HepG2 (cell line): ENCODE measurements around the gene ANKZF1. TPM values are rescaled to one million over a fixed set of nuclear protein-coding genes. Genes with fewer than 3 reads are reported as not detected.

ENCODE experiments used
- ATAC-seq: fragments of 200-7000 bp; cut with Tn5 transposase; 3 replicates; pipeline ENCODE4 v1.9.1; 2020; ENCODE audit warnings: mild to moderate bottlenecking, moderate library complexity
- BruUV-seq: library from RNA; stranded (reverse); fragments of 400-500 nt; replicated peaks from 2 replicates; lab custom pipeline; 2021; lab: Mats Ljungman, UMichigan
- CTCF ChIA-PET: fragments of 300-600 bp; formaldehyde crosslinking; extraction: SDS; loops from one replicate; lab custom pipeline; 2021; ENCODE audit warnings: low total read pairs, inconsistent platforms, low intra/inter-chr PET ratio; lab: Yijun Ruan, JAX
- POLR2A ChIA-PET: fragments of 350-600 bp; sonication (Branson Sonifier 250); formaldehyde crosslinking; loops from one replicate; lab custom pipeline; 2020; ENCODE audit warnings: antibody characterized with exemption, inconsistent platforms; lab: Yijun Ruan, JAX
- DNase-seq: peaks from one replicate; pipeline ENCODE4 v3.0.0-alpha.2; 2015; ENCODE audit warnings: low spot score
- FAIRE-seq: peaks from 3 replicates; lab custom pipeline; 2011; peaks lifted over from hg19 to GRCh38; lab: Jason Lieb, UNC
- H2AFZ ChIP-seq: one replicate; pipeline ENCODE4 v1.6.1; 2011; ENCODE audit warnings: low read length, inconsistent platforms
- H3K27ac ChIP-seq: fragments of 300-600 bp; 3 replicates; pipeline ENCODE4 v1.8.0; 2011; ENCODE audit warnings: mixed run types, mild to moderate bottlenecking, mixed read lengths, low read length, inconsistent platforms; ENCODE audit not compliant: insufficient read depth; ENCODE audit errors: extremely low read length
- H3K27me3 ChIP-seq, 2 experiments: fragments of 200-600 bp in 1 of 2; 2 replicates in 1 of 2; 3 replicates in 1 of 2; pipeline versions ENCODE4 v1.6.0 to v1.8.0; 2011; ENCODE audit warnings: low read length in 2 of 2, mild to moderate bottlenecking in 2 of 2, moderate library complexity in 2 of 2, inconsistent platforms in 1 of 2; ENCODE audit not compliant: insufficient read depth in 2 of 2, control insufficient read depth in 1 of 2
- H3K36me3 ChIP-seq, 2 experiments: fragments of 200-600 bp in 1 of 2; replicated peaks in 1 of 2; 2 replicates in 1 of 2; 3 replicates in 1 of 2; pipeline versions ENCODE4 v1.5.1 to v1.8.0; 2011; ENCODE audit warnings: low read length in 2 of 2, inconsistent platforms in 1 of 2; ENCODE audit not compliant: insufficient read depth in 2 of 2, control insufficient read depth in 1 of 2
- H3K4me1 ChIP-seq: 2 replicates; pipeline ENCODE4 v1.5.1; 2012; ENCODE audit warnings: low read length, inconsistent platforms; ENCODE audit not compliant: insufficient read depth
- H3K4me2 ChIP-seq: 2 replicates; pipeline ENCODE4 v1.6.0; 2011; ENCODE audit warnings: low read depth, low read length, inconsistent platforms
- H3K4me3 ChIP-seq, 3 experiments: fragments of 200-600 bp in 1 of 3; sonication (generic), shearing (Covaris generic) in 1 of 3; replicated peaks in 1 of 3; 2 replicates each; pipeline ENCODE4 v1.5.1; 2011 to 2016; ENCODE audit warnings: low read length in 3 of 3, inconsistent platforms in 2 of 3, low read depth in 2 of 3, mild to moderate bottlenecking in 2 of 3, control low read depth in 1 of 3, mixed read lengths in 1 of 3; ENCODE audit not compliant: insufficient read depth in 1 of 3
- H3K79me2 ChIP-seq: one replicate; pipeline ENCODE4 v1.6.1; 2011; ENCODE audit warnings: low read length, inconsistent platforms; ENCODE audit not compliant: insufficient read depth
- H3K9ac ChIP-seq: 2 replicates; pipeline ENCODE4 v1.6.0; 2011; ENCODE audit warnings: mild to moderate bottlenecking, low read depth, low read length, inconsistent platforms; ENCODE audit not compliant: insufficient read depth
- H3K9me3 ChIP-seq: 2 replicates; pipeline ENCODE4 v1.5.1; 2012; ENCODE audit warnings: mild to moderate bottlenecking, low read length
- H4K20me1 ChIP-seq: 2 replicates; pipeline ENCODE4 v1.6.0; 2011; ENCODE audit warnings: inconsistent platforms, mild to moderate bottlenecking, low read length, moderate library complexity; ENCODE audit not compliant: insufficient read depth
- AGO2 ChIP-seq: fragments of 200-400 bp; formaldehyde crosslinking; optimal IDR thresholded peaks from 2 replicates; pipeline ENCODE3; 2017; ENCODE audit warnings: mild to moderate bottlenecking, low read depth, low read length, moderate library complexity
- FOXO1 ChIP-seq: sonication (generic); formaldehyde crosslinking; IDR thresholded peaks from 2 replicates; pipeline ENCODE4 v1.4.0; 2020; ENCODE audit warnings: missing genetic modification reagents
- MIER2 ChIP-seq: IDR thresholded peaks from 2 replicates; pipeline ENCODE4 v1.6.1; 2016; ENCODE audit warnings: missing biosample characterization, missing genetic modification reagents
- POLR2A ChIP-seq, 2 experiments: IDR thresholded peaks; 2 replicates each; pipeline ENCODE4 v1.6.1; 2011; ENCODE audit warnings: low read depth in 2 of 2, low read length in 2 of 2, mild to moderate bottlenecking in 1 of 2, moderate library complexity in 1 of 2; ENCODE audit not compliant: insufficient read depth in 1 of 2
- SALL1 ChIP-seq: sonication (generic); formaldehyde crosslinking; IDR thresholded peaks from 2 replicates; pipeline ENCODE4 v1.8.0; 2022; ENCODE audit warnings: mild to moderate bottlenecking, missing genetic modification reagents
- ZMAT3 ChIP-seq: sonication (generic); formaldehyde crosslinking; conservative IDR thresholded peaks from 2 replicates; pipeline ENCODE4 v1.7.0; 2021; ENCODE audit warnings: missing genetic modification reagents
- ZNF280D ChIP-seq: sonication (generic); formaldehyde crosslinking; IDR thresholded peaks from 2 replicates; pipeline ENCODE4 v1.5.1; 2020; ENCODE audit warnings: mild to moderate bottlenecking, missing genetic modification reagents
- ZNF337 ChIP-seq: sonication (generic); formaldehyde crosslinking; IDR thresholded peaks from 2 replicates; pipeline ENCODE4 v1.5.1; 2020; ENCODE audit warnings: missing genetic modification reagents, low read depth, mild to moderate bottlenecking, borderline replicate concordance
- ZNF839 ChIP-seq: sonication (generic); formaldehyde crosslinking; IDR thresholded peaks from 2 replicates; pipeline ENCODE4 v1.4.0; 2020; ENCODE audit warnings: missing genetic modification reagents, mild to moderate bottlenecking, borderline replicate concordance
- WGBS: methylation state at CpG from one replicate; pipeline ENCODE4 v1.1.6; 2017; ENCODE audit warnings: low lambda C conversion rate; 5-methylcytosine and 5-hydroxymethylcytosine counted together
- in situ Hi-C: cut with HindIII; loops from 2 replicates; pipeline ENCODE4 v1.10.0; 2017; ENCODE audit warnings: low pct_unique_long_range_greater_than_20kb; ENCODE audit not compliant: extremely low pct_ligation_motif_present
- intact Hi-C: fragments of 100-400 bp; cut with micrococcal nuclease; formaldehyde crosslinking; loops from one replicate; pipeline ENCODE4 v1.10.0; 2022; ENCODE audit not compliant: unreplicated experiment
- polyA plus RNA-seq, 8 experiments: library from polyadenylated mRNA; depleted of rRNA in 3 of 8; stranded (reverse) in 7 of 8; unstranded in 1 of 8; fragments of >200 nt; fragmentation: Illumina TruSeq in 4 of 8; extraction: Trizol in 4 of 8; gene quantifications; 2 replicates each; pipeline versions ENCODE4 v1.2.1 to v1.2.3, GENCODE V29; 2011 to 2016; ENCODE audit warnings: low read depth in 4 of 8, missing spikeins in 1 of 8, mixed read lengths in 1 of 8; ENCODE audit not compliant: insufficient read depth in 1 of 8
- total RNA-seq, 5 experiments: library from RNA; depleted of rRNA; stranded (reverse); fragments of >200 nt; fragmentation: Illumina TruSeq; extraction: Trizol; gene quantifications; 2 replicates each; pipeline ENCODE4 v1.2.3, GENCODE V29; 2016; ENCODE audit warnings: low read depth in 1 of 5

ANKZF1 gene
- total and polyA plus RNA-seq, 2 of the 13 experiments (the other 11 are each of a cell fraction or from before 2014, with no cell fraction given) = 25.3 to 128 TPM

GRCh38 chr2:219215871-219216534, 13.6 kb upstream of the ANKZF1 start (continued):
- TF ChIP-seq ZNF337 (CRISPR knock-in tag) = no peak
- peak; percentile 66 for TF ChIP-seq AGO2
- no peak for TF ChIP-seq MIER2 (CRISPR knock-in tag)
- TF ChIP-seq FOXO1 = no peak
- 0 out of 2 replicates have a peak, but pooled peaks have one; percentile 23 for TF ChIP-seq SALL1 (CRISPR knock-in tag)

GRCh38 chr2:219216535-219216915, 13.1 kb upstream of the ANKZF1 start:
- no peak for DNase-seq
- BruUV-seq = no TSS peak
- TF ChIP-seq POLR2A (IDR thresholded peaks at IDR 0.05; ENCODE audit: insufficient read depth in 1 of 2, low read depth in 2 of 2, low read length in 2 of 2) (peak in 1 of 2 experiments; percentile 35; a peak in 1 of 4 replicates), ZNF839 (no peak), ZNF280D (CRISPR knock-in tag) (no peak), ZMAT3 (CRISPR knock-in tag) (no peak)
- Histone ChIP-seq H4K20me1 (no peaks in the 10 kb centered on the region), H3K9me3 (no peaks in the 10 kb centered on the region), H3K36me3 (peaks cover 37 to 59% of the 10 kb centered on the region in 2 experiments), H3K9ac (no peak overlapping the region), H3K27ac (peak overlapping the region; percentile 92), H3K4me2 (peak overlapping the region; percentile 99), H3K27me3 (no peaks in the 10 kb centered on the region), H3K4me1 (peaks cover 44% of the 10 kb centered on the region), H2AFZ (no peak overlapping the region), H3K79me2 (peaks cover 11% of the 10 kb centered on the region), H3K4me3 (0 out of 6 replicates have a peak overlapping the region, but pooled peaks of 1 of the 3 experiments have one; percentile 7)
- ATAC-seq = no peak
- intact Hi-C loops = no loop called here
- peak; percentile 42 for FAIRE-seq
- CTCF ChIA-PET = no interaction called here
- in situ Hi-C loops = no loop called here
- WGBS = 98% methylated on average over 6 of the region's 6 CpGs
- POLR2A ChIA-PET = interaction anchor here (1.0 to 6.2 kb wide), 8 partner anchors 9 to 79 kb away, joined by 3 to 196 read pairs (median 36); partner anchors contain the start of genes ANKZF1, ATG9A, CNPPD1 and GLB1L
